ENCODE measurements around the gene CACNG7.

CACNG7 gene

GRCh38 chr19:53983457-53984289 is 74.6 kb downstream of the CACNG7 start:
- DNase-seq = no peak

- no peak for DNase-seq
These were observed 76.8 kb downstream of the CACNG7 start for GRCh38 chr19:53985863-53986262.

- DNase-seq = no peak
These were observed 79.9 kb downstream of the CACNG7 start for GRCh38 chr19:53988981-53989380.

GRCh38 chr19:53989600-53990533 is 80.8 kb downstream of the CACNG7 start:
- no peak for DNase-seq

- DNase-seq = peak in 1 of 2 donors; percentile 18
These were observed 82.4 kb downstream of the CACNG7 start, which contains the start of gene CACNG6 for GRCh38 chr19:53991224-53992113. Gene CACNG6 (plus strand): TSS chr19:53991637. CDS start chr19:53992878, 1,241 bp downstream.

GRCh38 chr19:53992211-53992610 is 83.1 kb downstream of the CACNG7 start:
- DNase-seq = no peak

GRCh38 chr19:53992815-53993214 is 83.7 kb downstream of the CACNG7 start:
- no peak for DNase-seq

GRCh38 chr19:53993448-53993847 is 84.4 kb downstream of the CACNG7 start:
- no peak for DNase-seq
